ENCODE data around the gene MYOM1.
"Not testable (repeated sequence)": the region's sequence is repeated elsewhere in the genome, so short reads cannot be mapped to it uniquely, and the experiment has no call there.

Gene MYOM1

DNA sequence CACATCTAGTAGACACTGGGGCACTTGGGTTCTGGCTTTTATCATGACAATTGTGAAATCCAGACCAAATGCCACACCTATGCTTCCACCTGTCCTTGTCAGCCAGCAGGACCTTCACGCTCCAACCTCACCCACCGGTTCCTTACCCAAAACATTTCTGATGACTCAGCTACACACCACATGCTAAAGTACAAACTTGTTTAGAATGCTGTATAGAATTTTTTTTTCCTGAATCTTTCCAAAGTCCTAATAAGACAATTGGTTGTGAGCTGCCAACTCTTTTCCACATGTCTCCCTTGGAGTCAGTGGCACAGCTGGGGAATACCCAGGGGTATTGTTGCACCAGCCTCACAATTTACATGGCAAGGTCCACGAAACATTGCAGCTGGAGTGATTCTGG lies 131.3 kb downstream of the MYOM1 start:
- Histone ChIP-seq H3K9me3 (ENCODE audit: low read length) (no peaks in the 10 kb centered on the region), H3K27ac (ENCODE audit: low read depth, low read length) (no peak overlapping the region), H3K9ac (ENCODE audit: low read length) (no peak overlapping the region), H3K27me3 (ENCODE audit: control insufficient read depth in 1 of 2, insufficient read depth in 2 of 2, low read length in 2 of 2) (no peaks in the 10 kb centered on the region), H3K36me3 (ENCODE audit: insufficient read depth, low read length) (peaks cover 15% of the 10 kb centered on the region), H3K4me3 (ENCODE audit: low read depth in 1 of 2, low read length in 2 of 2) (no peak overlapping the region), H3K4me1 (ENCODE audit: insufficient read depth, low read length) (no peaks in the 10 kb centered on the region)

DNA sequence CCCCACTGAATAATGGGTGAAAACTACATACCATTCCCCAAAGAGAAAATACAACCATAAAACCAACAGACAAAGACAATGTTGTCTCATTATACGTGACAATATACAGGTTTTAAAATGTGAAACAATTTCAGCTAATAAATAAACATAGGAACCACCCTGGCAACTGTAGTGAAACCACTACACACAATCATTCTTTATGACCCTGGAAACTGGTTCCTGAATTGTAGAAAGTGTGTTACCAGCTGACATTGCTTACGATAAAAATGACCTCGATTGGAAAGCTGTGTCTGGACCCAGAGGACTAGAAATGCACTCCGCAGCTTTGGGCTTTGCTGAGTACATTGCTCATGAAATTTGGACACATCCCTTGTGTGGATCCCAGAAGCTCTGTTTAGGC lies 132.9 kb downstream of the MYOM1 start:
- H3K9me3 ChIP-seq (ENCODE audit: low read length), result no peaks in the 10 kb centered on the region
- peaks cover 24% of the 10 kb centered on the region for H3K36me3 ChIP-seq (ENCODE audit: insufficient read depth, low read length)
- H3K27me3 ChIP-seq (ENCODE audit: control insufficient read depth in 1 of 2, insufficient read depth in 2 of 2, low read length in 2 of 2), result no peaks in the 10 kb centered on the region
- H3K9ac ChIP-seq (ENCODE audit: low read length), result no peak overlapping the region
- H3K4me3 ChIP-seq (ENCODE audit: low read depth in 1 of 2, low read length in 2 of 2), result no peak overlapping the region
- H3K4me1 ChIP-seq (ENCODE audit: insufficient read depth, low read length), result no peaks in the 10 kb centered on the region
- H3K27ac ChIP-seq (ENCODE audit: low read depth, low read length), result no peak overlapping the region

DNA sequence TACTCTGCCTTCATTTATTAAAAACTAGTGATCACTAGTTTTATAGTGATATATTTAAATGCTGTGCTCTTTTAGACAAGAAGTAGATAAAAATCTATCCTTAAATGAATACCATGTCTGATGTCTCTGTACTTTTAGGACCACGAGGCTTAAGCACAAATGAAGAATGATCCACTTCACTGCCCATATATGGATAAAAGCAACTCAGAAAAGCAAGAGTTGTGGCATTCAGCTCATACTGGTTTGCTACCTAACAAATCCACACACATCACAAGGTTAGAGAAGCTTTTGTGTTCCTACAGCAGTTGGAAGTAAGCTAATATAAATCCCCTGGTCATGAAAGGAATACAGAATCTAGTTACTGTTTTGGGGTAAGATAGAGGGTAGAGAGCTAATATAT lies 134.2 kb downstream of the MYOM1 start:
- Histone ChIP-seq H3K9ac (ENCODE audit: low read length) (no peak overlapping the region), H3K36me3 (ENCODE audit: insufficient read depth, low read length) (peaks cover 24% of the 10 kb centered on the region), H3K4me1 (ENCODE audit: insufficient read depth, low read length) (no peaks in the 10 kb centered on the region), H3K9me3 (ENCODE audit: low read length) (no peaks in the 10 kb centered on the region), H3K27me3 (ENCODE audit: control insufficient read depth in 1 of 2, insufficient read depth in 2 of 2, low read length in 2 of 2) (no peaks in the 10 kb centered on the region), H3K27ac (ENCODE audit: low read depth, low read length) (no peak overlapping the region), H3K4me3 (ENCODE audit: low read depth in 1 of 2, low read length in 2 of 2) (no peak overlapping the region)

DNA sequence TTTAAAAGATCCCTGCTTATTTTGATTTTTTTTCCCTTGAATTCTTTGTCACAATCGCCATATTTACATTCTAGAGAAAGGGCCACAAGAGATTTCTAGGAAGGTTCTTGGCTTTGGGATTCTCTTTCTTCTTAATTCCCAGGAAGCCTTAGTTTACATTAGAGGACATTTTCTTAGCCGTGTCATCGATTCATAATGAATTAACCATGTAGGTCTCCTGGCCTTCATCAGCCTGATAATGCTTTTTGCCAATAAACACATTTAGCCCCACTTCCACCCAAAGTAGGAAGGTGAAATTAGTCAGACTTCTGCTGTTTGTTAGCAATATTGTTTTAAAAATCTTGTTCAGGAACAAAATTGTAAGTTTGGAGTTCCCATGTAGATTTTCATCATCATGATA lies 135.6 kb downstream of the MYOM1 start:
- Histone ChIP-seq H3K36me3 (ENCODE audit: insufficient read depth, low read length) (peaks cover 20% of the 10 kb centered on the region), H3K27ac (ENCODE audit: low read depth, low read length) (no peak overlapping the region)

DNA sequence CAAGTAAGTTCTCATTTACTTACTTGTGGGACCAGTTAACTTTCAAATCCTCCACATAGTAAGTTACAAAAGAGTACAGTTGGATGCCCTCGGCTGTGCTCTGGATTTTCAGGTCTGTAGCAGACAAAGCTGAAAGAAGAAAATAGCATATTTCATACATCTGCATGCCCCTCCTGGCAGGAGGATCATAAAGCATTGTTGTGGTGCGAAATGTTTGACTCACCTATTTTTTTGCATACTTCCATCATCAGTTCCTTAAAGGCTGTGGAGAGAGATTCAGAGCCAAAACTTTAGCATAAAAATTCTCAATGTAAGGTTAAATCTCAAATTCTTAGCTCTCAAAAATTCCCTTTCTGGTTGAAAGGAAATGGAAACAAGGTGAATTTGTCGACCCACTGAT lies 136.0 kb downstream of the MYOM1 start:
- H3K4me3 ChIP-seq (ENCODE audit: low read depth in 1 of 2, low read length in 2 of 2), result no peak overlapping the region
- no peaks in the 10 kb centered on the region for H3K27me3 ChIP-seq (ENCODE audit: control insufficient read depth in 1 of 2, insufficient read depth in 2 of 2, low read length in 2 of 2)
- no peak overlapping the region for H3K9ac ChIP-seq (ENCODE audit: low read length)
- no peaks in the 10 kb centered on the region for H3K4me1 ChIP-seq (ENCODE audit: insufficient read depth, low read length)
- H3K9me3 ChIP-seq (ENCODE audit: low read length), result no peaks in the 10 kb centered on the region
- H3K36me3 ChIP-seq (ENCODE audit: insufficient read depth, low read length), result peaks cover 23% of the 10 kb centered on the region
- H3K27ac ChIP-seq (ENCODE audit: low read depth, low read length), result no peak overlapping the region

More for the DNA sequence above, 135.6 kb downstream of the MYOM1 start:
- Histone ChIP-seq H3K4me3 (ENCODE audit: low read depth in 1 of 2, low read length in 2 of 2) (no peak overlapping the region), H3K27me3 (ENCODE audit: control insufficient read depth in 1 of 2, insufficient read depth in 2 of 2, low read length in 2 of 2) (no peaks in the 10 kb centered on the region), H3K4me1 (ENCODE audit: insufficient read depth, low read length) (no peaks in the 10 kb centered on the region), H3K9ac (ENCODE audit: low read length) (no peak overlapping the region), H3K9me3 (ENCODE audit: low read length) (no peaks in the 10 kb centered on the region)

DNA sequence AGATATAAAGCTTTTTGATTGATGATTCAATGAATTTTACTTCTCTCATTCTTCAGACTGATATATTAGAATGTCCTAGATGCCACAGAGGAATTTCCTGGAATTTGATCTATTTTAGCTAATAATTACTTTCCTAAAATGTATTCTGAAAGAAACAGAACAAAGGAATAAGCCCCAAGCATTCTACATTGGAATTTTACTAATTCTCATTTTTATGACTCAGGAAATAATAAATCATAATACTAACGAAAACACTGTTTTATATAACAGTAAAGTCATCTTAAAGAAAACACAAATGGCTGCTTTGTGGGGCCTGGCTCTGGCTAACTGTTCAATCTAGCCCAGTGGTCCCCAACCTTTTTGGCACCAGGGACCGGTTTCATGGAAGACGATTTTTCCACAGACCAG lies 138.2 kb downstream of the MYOM1 start:
- H3K4me3 ChIP-seq (ENCODE audit: low read depth in 1 of 2, low read length in 2 of 2), result no peak overlapping the region
- H3K27ac ChIP-seq (ENCODE audit: low read depth, low read length), result no peak overlapping the region
- no peaks in the 10 kb centered on the region for H3K9me3 ChIP-seq (ENCODE audit: low read length)
- H3K9ac ChIP-seq (ENCODE audit: low read length), result no peak overlapping the region
- no peaks in the 10 kb centered on the region for H3K27me3 ChIP-seq (ENCODE audit: control insufficient read depth in 1 of 2, insufficient read depth in 2 of 2, low read length in 2 of 2)
- H3K4me1 ChIP-seq (ENCODE audit: insufficient read depth, low read length), result no peaks in the 10 kb centered on the region
- peaks cover 19% of the 10 kb centered on the region for H3K36me3 ChIP-seq (ENCODE audit: insufficient read depth, low read length)

DNA sequence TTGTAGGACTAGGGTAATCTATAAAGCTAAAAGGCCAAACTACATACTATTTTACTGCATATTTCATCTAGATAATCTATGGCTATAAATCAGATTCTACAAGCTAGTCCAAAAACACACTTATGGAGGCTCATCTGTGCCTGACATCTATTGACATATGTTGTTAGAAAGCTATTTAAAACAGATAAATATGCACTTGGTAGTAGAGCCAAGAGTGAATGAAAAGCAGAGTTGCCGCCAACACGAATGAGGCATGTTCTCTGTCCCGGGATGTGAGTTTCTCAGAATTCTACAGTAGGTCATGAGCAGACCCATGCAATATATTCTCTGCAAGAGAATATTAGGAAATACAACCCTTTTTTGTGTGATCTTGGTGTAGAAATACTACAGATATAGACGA lies 140.1 kb downstream of the MYOM1 start:
- Histone ChIP-seq H3K9me3 (ENCODE audit: low read length) (no peaks in the 10 kb centered on the region), H3K27ac (ENCODE audit: low read depth, low read length) (no peak overlapping the region), H3K36me3 (ENCODE audit: insufficient read depth, low read length) (peaks cover 15% of the 10 kb centered on the region), H3K4me1 (ENCODE audit: insufficient read depth, low read length) (no peaks in the 10 kb centered on the region), H3K9ac (ENCODE audit: low read length) (no peak overlapping the region), H3K27me3 (ENCODE audit: control insufficient read depth in 1 of 2, insufficient read depth in 2 of 2, low read length in 2 of 2) (no peaks in the 10 kb centered on the region), H3K4me3 (ENCODE audit: low read depth in 1 of 2, low read length in 2 of 2) (no peak overlapping the region)

DNA sequence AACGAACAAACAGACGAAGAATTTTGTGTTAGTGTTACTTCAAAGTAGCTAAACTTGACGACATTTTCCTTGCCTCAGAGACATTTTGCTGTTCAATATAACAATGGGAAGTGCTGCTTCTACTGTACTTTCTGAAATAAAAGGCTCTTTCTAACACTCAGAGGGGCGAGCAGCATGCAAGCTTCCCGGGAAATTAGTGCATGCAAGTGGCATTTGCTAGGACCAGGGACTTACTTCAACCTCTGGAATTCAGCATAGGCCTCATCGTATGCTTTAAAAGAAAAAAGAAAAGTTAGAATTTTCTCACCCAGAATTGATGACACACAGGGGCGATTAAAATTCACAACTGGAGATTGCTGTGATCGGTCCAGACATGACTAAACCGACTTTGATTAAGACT lies 144.3 kb downstream of the MYOM1 start:
- H3K36me3 ChIP-seq (ENCODE audit: insufficient read depth, low read length), result peaks cover 4% of the 10 kb centered on the region
- H3K27me3 ChIP-seq (ENCODE audit: control insufficient read depth in 1 of 2, insufficient read depth in 2 of 2, low read length in 2 of 2), result no peaks in the 10 kb centered on the region
- no peak overlapping the region for H3K9ac ChIP-seq (ENCODE audit: low read length)
- H3K9me3 ChIP-seq (ENCODE audit: low read length), result no peaks in the 10 kb centered on the region
- H3K4me1 ChIP-seq (ENCODE audit: insufficient read depth, low read length), result no peaks in the 10 kb centered on the region
- no peak overlapping the region for H3K4me3 ChIP-seq (ENCODE audit: low read depth in 1 of 2, low read length in 2 of 2)
- no peak overlapping the region for H3K27ac ChIP-seq (ENCODE audit: low read depth, low read length)

DNA sequence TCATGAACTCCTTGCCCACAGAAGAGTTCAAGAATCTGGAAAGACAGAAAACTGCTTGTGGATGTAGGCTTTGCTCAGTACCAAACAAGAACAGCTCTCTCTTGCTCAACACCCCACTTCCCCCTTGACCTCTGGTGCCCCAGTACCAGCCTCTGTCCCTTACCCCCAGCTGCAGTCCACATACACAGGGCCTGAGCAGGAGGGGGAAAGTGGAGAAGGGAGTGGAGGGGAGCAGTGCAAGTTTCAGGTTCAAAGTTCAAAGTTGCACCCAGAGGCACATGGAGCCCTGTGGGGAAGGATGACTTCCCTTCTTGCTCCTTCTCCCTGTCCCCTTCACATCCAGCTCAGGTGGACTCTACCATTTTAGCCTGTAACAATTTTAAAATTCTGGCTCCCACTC lies 145.7 kb downstream of the MYOM1 start:
- Histone ChIP-seq H3K4me3 (ENCODE audit: low read depth in 1 of 2, low read length in 2 of 2) (no peak overlapping the region), H3K9ac (ENCODE audit: low read length) (no peak overlapping the region), H3K9me3 (ENCODE audit: low read length) (no peaks in the 10 kb centered on the region), H3K27me3 (ENCODE audit: control insufficient read depth in 1 of 2, insufficient read depth in 2 of 2, low read length in 2 of 2) (no peaks in the 10 kb centered on the region), H3K27ac (ENCODE audit: low read depth, low read length) (no peak overlapping the region), H3K4me1 (ENCODE audit: insufficient read depth, low read length) (no peaks in the 10 kb centered on the region), H3K36me3 (ENCODE audit: insufficient read depth, low read length) (peaks cover 3% of the 10 kb centered on the region)

DNA sequence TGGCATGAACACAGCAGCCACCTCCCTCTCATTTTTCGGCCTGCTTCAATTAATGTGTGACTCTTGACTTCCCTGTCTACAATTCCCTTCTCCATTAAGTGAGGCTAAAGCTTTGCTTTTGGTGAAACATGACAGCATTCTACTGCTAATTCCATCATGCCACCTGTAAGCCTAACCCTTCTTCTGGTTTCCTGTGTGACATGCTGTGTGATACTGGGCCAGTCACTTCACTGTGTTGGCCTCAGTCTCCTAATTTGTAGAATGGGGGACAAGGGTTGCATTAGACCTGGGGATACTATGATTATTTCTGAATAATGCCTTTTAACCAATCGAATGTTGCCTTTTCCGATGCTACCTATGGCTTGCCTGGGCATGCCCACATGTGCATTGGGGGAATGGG lies 146.4 kb downstream of the MYOM1 start:
- not testable (repeated sequence) for H3K27ac ChIP-seq (ENCODE audit: low read depth, low read length); H3K27me3 ChIP-seq (ENCODE audit: control insufficient read depth in 1 of 2, insufficient read depth in 2 of 2, low read length in 2 of 2); H3K36me3 ChIP-seq (ENCODE audit: insufficient read depth, low read length); H3K9me3 ChIP-seq (ENCODE audit: low read length); H3K4me1 ChIP-seq (ENCODE audit: insufficient read depth, low read length); H3K9ac ChIP-seq (ENCODE audit: low read length); H3K4me3 ChIP-seq (ENCODE audit: low read depth in 1 of 2, low read length in 2 of 2)

DNA sequence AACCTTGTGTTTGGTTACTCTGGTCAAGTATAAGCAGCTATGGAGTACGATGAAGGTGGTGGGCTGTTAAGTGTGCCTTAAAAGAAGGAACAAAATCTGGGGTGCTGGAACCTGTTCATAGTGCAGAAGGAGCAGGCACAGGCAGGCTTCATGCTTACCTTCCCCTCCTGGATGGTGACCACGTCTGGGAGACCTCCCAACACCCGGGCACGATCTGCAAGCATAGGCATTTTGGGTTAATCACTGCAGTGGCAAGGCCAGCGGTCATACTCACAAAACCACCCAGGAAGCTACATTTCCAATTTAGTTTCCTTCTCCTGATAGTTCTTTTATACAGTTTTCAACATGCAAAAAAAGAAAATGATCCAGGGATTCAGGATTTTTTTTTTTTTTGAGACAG lies 148.1 kb downstream of the MYOM1 start:
- Histone ChIP-seq H3K9ac (ENCODE audit: low read length) (no peak overlapping the region), H3K9me3 (ENCODE audit: low read length) (no peaks in the 10 kb centered on the region), H3K36me3 (ENCODE audit: insufficient read depth, low read length) (no peaks in the 10 kb centered on the region)

DNA sequence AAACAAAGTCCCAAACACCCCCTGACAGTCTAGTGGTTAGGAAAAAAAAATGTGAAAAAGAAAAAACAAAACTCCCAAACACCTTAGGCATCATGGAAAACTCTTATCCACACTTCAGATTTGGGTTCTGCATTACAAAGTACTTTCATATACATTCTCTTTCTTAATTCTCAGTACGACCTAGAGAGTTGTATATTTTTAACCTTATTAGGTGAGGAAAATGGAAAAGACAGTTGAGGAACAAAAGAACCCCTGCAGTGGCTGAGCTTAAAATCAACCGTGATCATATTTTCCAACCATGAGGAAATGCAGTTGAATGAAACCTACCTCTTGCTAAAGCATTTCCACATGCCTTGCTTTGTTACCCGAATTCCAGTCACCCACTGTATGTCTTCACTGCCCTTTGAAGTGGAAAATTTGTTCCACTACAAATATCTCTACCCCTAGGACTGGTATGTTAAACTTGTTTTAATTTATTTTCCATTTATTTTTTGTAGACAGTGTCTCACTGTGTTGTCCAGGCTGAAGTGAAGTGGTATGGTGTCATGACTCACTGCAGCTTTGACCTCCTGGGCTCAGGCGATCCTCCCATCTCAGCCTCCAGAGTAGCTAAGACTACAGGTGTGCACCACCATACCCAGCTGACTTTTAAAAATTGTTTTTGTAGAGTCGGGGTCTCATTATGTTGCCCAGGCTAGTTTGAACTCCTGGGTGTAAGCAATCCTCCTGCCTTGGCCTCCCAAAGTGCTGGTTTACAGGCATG lies 149.9 kb downstream of the MYOM1 start:
- Histone ChIP-seq H3K36me3 (ENCODE audit: insufficient read depth, low read length) (no peaks in the 10 kb centered on the region), H3K27ac (ENCODE audit: low read depth, low read length) (no peak overlapping the region), H3K4me1 (ENCODE audit: insufficient read depth, low read length) (no peaks in the 10 kb centered on the region), H3K9me3 (ENCODE audit: low read length) (no peaks in the 10 kb centered on the region), H3K9ac (ENCODE audit: low read length) (no peak overlapping the region), H3K27me3 (ENCODE audit: control insufficient read depth in 1 of 2, insufficient read depth in 2 of 2, low read length in 2 of 2) (no peaks in the 10 kb centered on the region), H3K4me3 (ENCODE audit: low read depth in 1 of 2, low read length in 2 of 2) (no peak overlapping the region)

More for the DNA sequence above, 148.1 kb downstream of the MYOM1 start:
- no peak overlapping the region for H3K27ac ChIP-seq (ENCODE audit: low read depth, low read length)
- no peaks in the 10 kb centered on the region for H3K4me1 ChIP-seq (ENCODE audit: insufficient read depth, low read length)
- H3K27me3 ChIP-seq (ENCODE audit: control insufficient read depth in 1 of 2, insufficient read depth in 2 of 2, low read length in 2 of 2), result no peaks in the 10 kb centered on the region
- no peak overlapping the region for H3K4me3 ChIP-seq (ENCODE audit: low read depth in 1 of 2, low read length in 2 of 2)

All from muscle layer of colon (tissue), 2 donors.